ENCODE data around the gene SIRT7. TPM values are rescaled to one million over a fixed set of nuclear protein-coding genes. Genes with fewer than 3 reads are reported as not detected.

The SIRT7 gene
- total and polyA plus RNA-seq, 9 donors: 3.4 to 17.7 (median 15.2) TPM

DNA sequence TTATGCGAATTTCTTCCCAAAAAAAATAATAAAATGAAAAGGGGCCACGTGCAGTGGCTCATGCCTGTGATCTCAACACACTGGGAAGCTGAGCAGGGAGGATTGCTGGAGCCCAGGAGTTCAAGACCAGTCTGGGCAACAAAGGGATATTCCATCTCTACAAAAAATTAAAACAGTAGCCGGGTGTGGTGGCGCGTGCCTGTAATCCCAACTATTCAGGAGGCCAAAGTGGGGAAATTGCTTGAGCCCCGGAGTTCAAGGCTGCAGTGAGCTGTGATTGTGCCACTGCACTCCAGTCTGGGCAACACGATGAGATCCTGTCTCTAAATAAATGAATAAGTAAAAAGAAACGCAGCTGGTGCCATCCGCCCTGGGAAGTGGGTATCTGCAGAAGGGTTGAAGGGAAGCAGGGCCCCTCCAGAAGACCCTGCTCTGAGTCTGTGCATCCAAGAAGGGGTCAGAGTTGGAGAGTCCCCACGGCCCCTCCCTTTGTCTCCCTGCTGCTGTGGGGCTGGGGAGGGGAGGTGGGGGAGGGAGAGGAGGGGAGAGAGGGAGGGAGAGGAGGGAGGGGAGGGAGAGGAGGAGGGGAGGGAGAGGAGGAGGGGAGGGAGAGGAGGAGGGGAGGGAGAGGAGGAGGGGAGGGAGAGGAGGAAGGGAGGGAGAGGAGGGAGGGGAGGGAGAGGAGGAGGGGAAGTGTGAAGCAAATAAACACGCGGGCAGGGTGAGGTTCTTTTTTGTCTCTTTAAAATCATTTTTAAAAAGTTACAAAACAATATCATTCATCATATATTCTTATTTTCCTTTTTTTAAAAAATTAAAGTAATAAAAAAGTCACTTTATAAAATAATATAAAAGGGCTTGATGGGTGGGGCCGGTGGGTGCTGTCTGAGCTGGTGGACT, 34.1 kb upstream of the SIRT7 start:
- no peaks in the 10 kb centered on the region for H3K4me1 ChIP-seq (ENCODE audit: insufficient read depth)
- H3K4me3 ChIP-seq: no peak overlapping the region
- 29 to 42% (median 39%) methylated on average over 13 of the region's 13 CpGs for WGBS, 3 donors
- intact Hi-C loops (cut with DNase I): loop anchor here in 2 of 4 donors (10.0 kb wide), 1 partner anchor 203 kb away; no protein-coding TSS in a partner anchor
- no peak for DNase-seq
- H3K27ac ChIP-seq: no peak overlapping the region
- no peaks in the 10 kb centered on the region for H3K9me3 ChIP-seq
- no peaks in the 10 kb centered on the region for H3K36me3 ChIP-seq
- H3K27me3 ChIP-seq: no peaks in the 10 kb centered on the region
- TF ChIP-seq CTCF (IDR thresholded peaks at IDR 0.05) (no peak), POLR2A (IDR thresholded peaks at IDR 0.05) (no peak), EP300 (IDR thresholded peaks at IDR 0.05) (no peak)

DNA sequence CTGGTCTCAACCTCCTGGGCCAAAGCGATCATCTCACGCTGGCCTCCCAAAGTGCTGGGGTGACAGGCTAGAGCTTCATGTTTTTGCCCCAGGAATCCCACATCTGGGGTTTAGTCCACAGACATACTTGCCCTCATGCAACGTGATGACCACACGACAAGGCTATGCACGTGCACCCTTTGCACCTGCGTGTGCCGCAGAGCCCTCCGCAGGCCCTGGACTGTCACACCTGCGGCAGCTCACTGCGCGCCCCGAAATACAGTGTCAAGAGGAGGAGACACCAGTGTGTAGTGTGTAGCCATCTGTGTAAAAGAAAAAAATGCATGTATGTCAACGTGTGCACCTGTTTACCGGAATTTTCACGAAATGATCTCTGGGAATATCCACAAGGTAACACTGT, 32.5 kb upstream of the SIRT7 start:
- no peak overlapping the region for H3K27ac ChIP-seq
- WGBS, 3 donors: 80 to 85% (median 83%) methylated on average over 15 of the region's 15 CpGs
- TF ChIP-seq POLR2A (IDR thresholded peaks at IDR 0.05) (no peak), CTCF (IDR thresholded peaks at IDR 0.05) (no peak), EP300 (IDR thresholded peaks at IDR 0.05) (no peak)
- no peak for DNase-seq
- H3K4me3 ChIP-seq: no peak overlapping the region
- H3K27me3 ChIP-seq: no peaks in the 10 kb centered on the region
- no peaks in the 10 kb centered on the region for H3K9me3 ChIP-seq
- intact Hi-C loops (cut with DNase I): loop anchor here in 2 of 4 donors (10.0 kb wide), 1 partner anchor 204 kb away; no protein-coding TSS in a partner anchor
- no peaks in the 10 kb centered on the region for H3K4me1 ChIP-seq (ENCODE audit: insufficient read depth)
- no peaks in the 10 kb centered on the region for H3K36me3 ChIP-seq

- 73 to 82% (median 74%) methylated on average over 17 of the region's 17 CpGs for WGBS, 3 donors
- Histone ChIP-seq H3K9me3 (no peaks in the 10 kb centered on the region), H3K27me3 (no peaks in the 10 kb centered on the region), H3K27ac (no peak overlapping the region), H3K4me3 (no peak overlapping the region), H3K4me1 (ENCODE audit: insufficient read depth) (no peaks in the 10 kb centered on the region), H3K36me3 (no peaks in the 10 kb centered on the region)
- TF ChIP-seq POLR2A (IDR thresholded peaks at IDR 0.05): no peak
- no peak for TF ChIP-seq CTCF (IDR thresholded peaks at IDR 0.05)
- no peak for TF ChIP-seq EP300 (IDR thresholded peaks at IDR 0.05)
- DNase-seq: no peak
- intact Hi-C loops (cut with DNase I): no loop called here
These were observed 30.8 kb upstream of the SIRT7 start for GRCh38 chr17:81948635-81949378.

- DNase-seq: no peak
- intact Hi-C loops (cut with DNase I): no loop called here
- no peaks in the 10 kb centered on the region for H3K9me3 ChIP-seq
- no peaks in the 10 kb centered on the region for H3K36me3 ChIP-seq
- WGBS, 3 donors: 84 to 90% (median 87%) methylated on average over 13 of the region's 13 CpGs
- no peaks in the 10 kb centered on the region for H3K27me3 ChIP-seq
- TF ChIP-seq CTCF (IDR thresholded peaks at IDR 0.05) (no peak), EP300 (IDR thresholded peaks at IDR 0.05) (no peak), POLR2A (IDR thresholded peaks at IDR 0.05) (no peak)
- no peaks in the 10 kb centered on the region for H3K4me1 ChIP-seq (ENCODE audit: insufficient read depth)
- H3K4me3 ChIP-seq: no peak within 1 kb of the TSS
- H3K27ac ChIP-seq: no peak within 1 kb of the TSS
These were observed 29.2 kb upstream of the SIRT7 start, which contains the start of gene MYADML2 for GRCh38 chr17:81947189-81947588. MYADML2 (minus strand) TSS chr17:81947233; CDS start chr17:81941741, 5,492 bp downstream.

Measured in ovary (tissue), 9 donors.